ENCODE results near the gene TNC. TPM values are rescaled to one million over a fixed set of nuclear protein-coding genes. Genes with fewer than 3 reads are reported as not detected.

Gene TNC
- total and polyA plus RNA-seq, 2 donors (not counting 1 experiment from before 2014, with no cell fraction given), result not detected

GRCh38 chr9:115158661-115159481 is 40.9 kb upstream of the TNC start:
- intact Hi-C loops (cut with micrococcal nuclease), result no loop called here
- Histone ChIP-seq H3K4me3 (ENCODE audit: control extremely low read depth in 1 of 5, extremely low read depth in 1 of 5, insufficient read depth in 1 of 5, low read depth in 2 of 5, low read length in 4 of 5) (no peak overlapping the region), H2AFZ (ENCODE audit: insufficient read depth, low read depth, low read length, poor library complexity, severe bottlenecking) (no peak overlapping the region), H3K9ac (ENCODE audit: low read length) (no peak overlapping the region), H3K36me3 (replicated peaks in 1 of 2; ENCODE audit: control extremely low read depth in 1 of 2, control insufficient read depth in 1 of 2, extremely low read depth in 1 of 2, insufficient read depth in 2 of 2, low read length in 1 of 2) (no peaks in the 10 kb centered on the region), H3K4me1 (ENCODE audit: control insufficient read depth in 2 of 2, insufficient read depth in 2 of 2, low read length in 2 of 2) (no peaks in the 10 kb centered on the region), H3K79me2 (ENCODE audit: control insufficient read depth, insufficient read depth, low read length) (no peaks in the 10 kb centered on the region), H3K27me3 (replicated peaks in 1 of 4; ENCODE audit: control extremely low read depth in 1 of 4, control insufficient read depth in 3 of 4, insufficient read depth in 4 of 4, low read length in 3 of 4) (no peaks in the 10 kb centered on the region), H3K4me2 (replicated peaks; ENCODE audit: low read depth, low read length, poor library complexity, severe bottlenecking) (no peak overlapping the region), H3K27ac (ENCODE audit: low read length in 2 of 2) (no peak overlapping the region), H4K20me1 (ENCODE audit: control insufficient read depth, insufficient read depth, low read length, poor library complexity, severe bottlenecking) (no peaks in the 10 kb centered on the region), H3K9me3 (ENCODE audit: control extremely low read depth in 1 of 3, control insufficient read depth in 2 of 3, insufficient read depth in 1 of 3, low read length in 2 of 3) (no peaks in the 10 kb centered on the region)
- 87% methylated on average over 3 of the region's 8 CpGs for WGBS (ENCODE audit: insufficient coverage)
- Mint-ChIP-seq H3K27ac (no peak overlapping the region), H3K9me3 (ENCODE audit: insufficient read depth) (peaks cover 5% of the 10 kb centered on the region), H3K4me3 (no peak overlapping the region), H3K4me1 (no peaks in the 10 kb centered on the region), H3K27me3 (peaks cover 3% of the 10 kb centered on the region)
- ChIA-PET POLR2A (no interaction called here), CTCF (no interaction called here)
- ATAC-seq (ENCODE audit: low read depth) (no peak), DNase-seq (no peak)
- TF ChIP-seq, protein P1, sequence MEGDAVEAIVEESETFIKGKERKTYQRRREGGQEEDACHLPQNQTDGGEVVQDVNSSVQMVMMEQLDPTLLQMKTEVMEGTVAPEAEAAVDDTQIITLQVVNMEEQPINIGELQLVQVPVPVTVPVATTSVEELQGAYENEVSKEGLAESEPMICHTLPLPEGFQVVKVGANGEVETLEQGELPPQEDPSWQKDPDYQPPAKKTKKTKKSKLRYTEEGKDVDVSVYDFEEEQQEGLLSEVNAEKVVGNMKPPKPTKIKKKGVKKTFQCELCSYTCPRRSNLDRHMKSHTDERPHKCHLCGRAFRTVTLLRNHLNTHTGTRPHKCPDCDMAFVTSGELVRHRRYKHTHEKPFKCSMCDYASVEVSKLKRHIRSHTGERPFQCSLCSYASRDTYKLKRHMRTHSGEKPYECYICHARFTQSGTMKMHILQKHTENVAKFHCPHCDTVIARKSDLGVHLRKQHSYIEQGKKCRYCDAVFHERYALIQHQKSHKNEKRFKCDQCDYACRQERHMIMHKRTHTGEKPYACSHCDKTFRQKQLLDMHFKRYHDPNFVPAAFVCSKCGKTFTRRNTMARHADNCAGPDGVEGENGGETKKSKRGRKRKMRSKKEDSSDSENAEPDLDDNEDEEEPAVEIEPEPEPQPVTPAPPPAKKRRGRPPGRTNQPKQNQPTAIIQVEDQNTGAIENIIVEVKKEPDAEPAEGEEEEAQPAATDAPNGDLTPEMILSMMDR (IDR thresholded peaks at IDR 0.05), result no peak
- no peak for TF ChIP-seq EZH2 (IDR thresholded peaks at IDR 0.05; ENCODE audit: borderline replicate concordance, insufficient read depth, low read depth, low read length, poor library complexity, severe bottlenecking)

- intact Hi-C loops (cut with micrococcal nuclease), result no loop called here
- Mint-ChIP-seq H3K27ac (no peak overlapping the region), H3K9me3 (ENCODE audit: insufficient read depth) (no peaks in the 10 kb centered on the region), H3K27me3 (peaks cover 3% of the 10 kb centered on the region), H3K4me1 (no peaks in the 10 kb centered on the region), H3K4me3 (no peak overlapping the region)
- no peaks in the 10 kb centered on the region for H3K36me3 ChIP-seq (replicated peaks in 1 of 2; ENCODE audit: control extremely low read depth in 1 of 2, control insufficient read depth in 1 of 2, extremely low read depth in 1 of 2, insufficient read depth in 2 of 2, low read length in 1 of 2)
- no peak overlapping the region for H3K27ac ChIP-seq (ENCODE audit: low read length in 2 of 2)
- H3K9me3 ChIP-seq (ENCODE audit: control extremely low read depth in 1 of 3, control insufficient read depth in 2 of 3, insufficient read depth in 1 of 3, low read length in 2 of 3), result no peaks in the 10 kb centered on the region
- H3K4me1 ChIP-seq (ENCODE audit: control insufficient read depth in 2 of 2, insufficient read depth in 2 of 2, low read length in 2 of 2), result no peaks in the 10 kb centered on the region
- DNase-seq (no peak), ATAC-seq (ENCODE audit: low read depth) (no peak)
- WGBS (ENCODE audit: insufficient coverage), result 80% methylated on average over 2 of the region's 2 CpGs
- TF ChIP-seq, protein P1 (IDR thresholded peaks at IDR 0.05), result no peak
- TF ChIP-seq EZH2 (IDR thresholded peaks at IDR 0.05; ENCODE audit: borderline replicate concordance, insufficient read depth, low read depth, low read length, poor library complexity, severe bottlenecking), result no peak
- no peak overlapping the region for H3K9ac ChIP-seq (ENCODE audit: low read length)
- H2AFZ ChIP-seq (ENCODE audit: insufficient read depth, low read depth, low read length, poor library complexity, severe bottlenecking), result no peak overlapping the region
- no peaks in the 10 kb centered on the region for H3K27me3 ChIP-seq (replicated peaks in 1 of 4; ENCODE audit: control extremely low read depth in 1 of 4, control insufficient read depth in 3 of 4, insufficient read depth in 4 of 4, low read length in 3 of 4)
- H3K4me3 ChIP-seq (ENCODE audit: control extremely low read depth in 1 of 5, extremely low read depth in 1 of 5, insufficient read depth in 1 of 5, low read depth in 2 of 5, low read length in 4 of 5), result no peak overlapping the region
- POLR2A ChIA-PET, result no interaction called here
- no peaks in the 10 kb centered on the region for H3K79me2 ChIP-seq (ENCODE audit: control insufficient read depth, insufficient read depth, low read length)
- CTCF ChIA-PET, result no interaction called here
- H3K4me2 ChIP-seq (replicated peaks; ENCODE audit: low read depth, low read length, poor library complexity, severe bottlenecking), result no peak overlapping the region
- H4K20me1 ChIP-seq (ENCODE audit: control insufficient read depth, insufficient read depth, low read length, poor library complexity, severe bottlenecking), result no peaks in the 10 kb centered on the region
These were observed 39.3 kb upstream of the TNC start for GRCh38 chr9:115157245-115157674.

All from B cell (primary cell).